GM19351 (cell line): Measurements from ENCODE around the gene FTO.
A peak's percentile ranks its signal among the peaks of the same experiment; 100 is the strongest.
"Not testable (repeated sequence)": the region's sequence is repeated elsewhere in the genome, so short reads cannot be mapped to it uniquely, and the experiment has no call there.

Source experiments
- ATAC-seq: cut with Tn5 transposase; IDR thresholded peaks from one replicate; pipeline ENCODE4 v1.9.1; 2021; ENCODE audit warnings: mild to moderate bottlenecking, moderate library complexity; ENCODE audit not compliant: unreplicated experiment

FTO gene

DNA sequence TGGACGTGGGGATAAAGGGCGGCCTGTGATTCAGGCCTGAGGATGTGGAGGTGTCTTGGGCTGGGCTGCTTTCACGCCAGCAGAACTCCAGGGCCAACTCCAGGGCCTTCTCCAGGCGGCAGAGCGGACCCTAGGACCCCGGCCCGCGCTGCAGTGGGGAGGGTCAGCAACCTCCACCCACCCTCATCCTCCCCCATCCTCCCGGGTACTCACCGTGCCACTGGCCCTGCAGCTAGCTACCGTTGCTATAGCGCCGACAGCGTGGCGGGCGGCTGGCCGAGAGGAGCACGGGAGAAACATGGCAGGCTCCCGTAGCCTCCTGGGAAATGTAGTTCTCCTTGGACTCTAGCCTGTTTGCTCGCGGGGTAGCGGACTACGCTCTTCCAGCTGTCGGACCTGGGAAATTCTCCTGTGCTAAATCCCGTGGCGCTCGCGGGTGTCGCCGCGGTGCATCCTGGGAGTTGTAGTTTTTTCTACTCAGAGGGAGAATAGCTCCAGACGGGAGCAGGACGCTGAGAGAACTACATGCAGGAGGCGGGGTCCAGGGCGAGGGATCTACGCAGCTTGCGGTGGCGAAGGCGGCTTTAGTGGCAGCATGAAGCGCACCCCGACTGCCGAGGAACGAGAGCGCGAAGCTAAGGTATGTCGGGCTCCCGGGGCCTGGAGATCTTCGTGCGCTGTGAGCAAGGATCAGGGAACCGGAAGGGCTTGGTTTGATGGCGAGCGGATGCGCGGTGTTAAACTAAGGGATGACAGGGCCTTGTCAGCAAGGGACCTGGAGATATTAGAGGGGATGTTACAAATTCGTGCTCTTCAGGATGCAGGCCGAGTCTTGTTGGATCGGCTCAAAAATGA is at the start of gene FTO, which contains the start of gene RPGRIP1L:
Gene FTO, plus strand, starts transcription at position 567 of the 855 bp plus-strand sequence.
Gene RPGRIP1L, minus strand, starts transcription at position 270 of the 855 bp plus-strand sequence. CDS start 3,136 bp downstream, outside the sequence.
- peak; percentile 97 for ATAC-seq

DNA sequence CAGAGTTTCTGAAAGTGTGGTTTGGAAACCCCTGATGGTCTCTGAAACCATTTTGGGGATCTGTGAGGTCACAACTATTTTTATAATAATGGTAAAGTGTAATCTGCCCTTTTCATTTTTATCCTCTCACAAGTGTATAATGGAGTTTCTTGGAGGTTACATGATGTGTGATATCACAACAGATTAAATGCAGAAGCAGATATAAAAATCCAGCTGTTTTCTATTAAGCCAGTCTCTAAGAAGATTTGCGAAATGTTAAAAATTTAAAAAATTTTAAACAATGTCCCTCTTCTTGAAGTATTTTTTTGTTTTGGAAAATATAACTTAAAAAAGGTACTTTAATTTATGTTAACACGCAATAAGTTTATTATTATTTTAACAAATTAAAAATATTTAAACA is 49.0 kb upstream of the FTO start:
- ATAC-seq = no peak

DNA sequence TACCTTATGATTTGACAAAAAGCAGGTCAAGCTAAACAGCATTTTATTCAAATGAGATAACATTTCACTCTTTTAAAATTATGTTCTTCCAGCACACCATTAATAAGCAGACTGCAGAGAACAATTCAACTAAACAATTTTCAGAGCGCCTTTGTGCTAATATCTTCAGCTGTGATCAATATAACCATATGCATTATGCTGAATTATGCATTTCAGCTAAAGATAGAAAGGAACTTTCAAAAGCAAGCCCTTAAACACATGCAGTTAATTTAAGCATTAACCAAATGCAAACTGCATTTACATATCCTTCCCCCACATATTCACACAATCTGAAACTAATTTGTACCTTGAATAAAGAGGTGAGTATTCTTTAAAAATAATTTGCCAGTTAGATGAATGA is 41.9 kb upstream of the FTO start:
- no peak for ATAC-seq

DNA sequence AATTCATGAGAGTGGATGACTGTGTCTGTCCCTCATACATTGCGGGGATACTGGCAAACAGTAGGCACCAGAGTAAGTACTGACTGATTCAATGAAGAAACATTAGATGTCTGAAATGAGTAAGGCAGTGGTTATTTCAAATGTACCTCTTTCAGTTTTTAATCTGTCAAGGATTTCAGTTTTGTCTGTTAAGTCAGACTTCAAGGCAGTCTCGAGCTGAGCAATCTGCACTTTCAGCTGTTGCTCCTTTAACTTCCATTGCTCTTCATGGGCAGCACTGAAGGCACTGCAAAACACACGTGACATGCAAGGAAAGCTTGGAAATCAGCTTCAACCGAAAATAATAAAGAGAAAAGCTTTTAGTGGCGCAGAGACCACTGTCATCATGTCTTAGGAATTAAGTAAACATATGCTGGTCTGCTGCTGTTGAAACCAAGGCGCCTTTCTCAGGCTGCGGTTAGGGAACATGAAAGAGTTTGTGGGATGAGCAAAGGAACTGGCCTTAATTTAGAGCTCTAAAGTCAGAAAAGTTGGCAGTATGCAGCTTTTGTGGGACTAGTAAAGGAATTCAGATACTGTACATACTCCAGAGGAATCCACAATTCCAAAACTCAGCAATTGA is 39.1 kb upstream of the FTO start:
- ATAC-seq = peak; percentile 89

DNA sequence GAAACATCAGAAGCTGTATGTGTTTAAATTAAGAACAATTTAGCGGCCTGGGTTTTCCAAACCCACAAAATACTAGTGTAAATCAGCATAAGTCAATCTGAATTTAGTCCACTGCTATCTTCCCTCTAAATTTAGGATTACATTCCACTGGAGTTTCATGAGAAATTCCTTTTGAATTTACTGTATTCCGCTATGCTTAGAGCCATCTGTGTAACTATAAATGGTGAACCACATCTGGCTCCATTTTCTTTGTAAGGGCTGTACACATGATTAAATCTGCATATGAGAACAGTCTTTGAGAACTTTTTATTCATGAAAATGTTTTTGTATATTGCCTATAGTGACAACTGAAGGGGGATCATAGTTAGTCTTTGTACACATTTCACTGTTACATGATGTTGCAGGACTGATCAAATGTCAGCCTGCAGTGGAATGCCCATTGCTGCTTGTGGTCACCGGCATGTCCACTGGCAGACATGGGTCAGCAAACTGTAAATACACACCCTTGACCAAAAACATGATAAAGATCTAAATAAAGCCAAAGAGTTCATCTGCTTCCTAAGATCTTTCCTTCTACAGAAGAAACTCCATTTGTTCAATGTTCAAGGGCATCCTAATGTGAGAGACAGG is 37.1 kb upstream of the FTO start:
- ATAC-seq = no peak

DNA sequence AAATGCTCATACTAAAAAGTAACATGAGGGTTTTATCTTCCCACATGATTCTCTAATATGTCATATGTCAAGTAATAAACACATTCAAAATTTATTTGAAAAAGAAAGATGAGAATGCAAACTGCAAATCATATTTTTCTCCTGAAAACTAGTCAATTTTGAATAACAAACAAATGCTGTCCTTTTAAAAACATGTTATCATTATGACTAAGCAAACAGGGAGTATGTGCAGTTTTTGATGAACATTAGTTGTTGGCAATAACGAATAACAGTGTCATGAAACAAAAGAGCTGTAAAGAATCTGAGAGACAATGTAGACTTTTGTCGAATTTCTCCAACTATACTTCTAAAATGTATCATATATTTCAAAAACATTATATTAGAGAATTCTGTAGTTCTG is 35.1 kb upstream of the FTO start:
- no peak for ATAC-seq

DNA sequence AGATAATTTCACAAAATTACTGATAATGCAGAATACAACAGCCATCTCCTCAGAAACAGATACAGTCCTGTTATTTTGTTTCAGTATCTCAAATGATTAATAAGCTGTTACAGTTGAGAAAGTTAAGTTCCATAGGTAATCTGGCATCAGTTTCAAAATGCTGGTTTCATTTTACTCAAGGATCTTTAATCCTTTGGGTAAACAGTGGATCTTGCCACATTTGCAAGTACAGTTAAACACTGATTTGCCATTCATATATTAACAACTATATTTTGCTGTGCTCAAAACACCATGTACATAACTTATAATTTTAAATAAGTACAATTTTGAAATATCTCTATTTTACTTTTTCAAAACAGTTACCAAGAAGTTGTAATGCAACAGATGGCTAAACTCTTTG is 31.5 kb upstream of the FTO start:
- no peak for ATAC-seq

DNA sequence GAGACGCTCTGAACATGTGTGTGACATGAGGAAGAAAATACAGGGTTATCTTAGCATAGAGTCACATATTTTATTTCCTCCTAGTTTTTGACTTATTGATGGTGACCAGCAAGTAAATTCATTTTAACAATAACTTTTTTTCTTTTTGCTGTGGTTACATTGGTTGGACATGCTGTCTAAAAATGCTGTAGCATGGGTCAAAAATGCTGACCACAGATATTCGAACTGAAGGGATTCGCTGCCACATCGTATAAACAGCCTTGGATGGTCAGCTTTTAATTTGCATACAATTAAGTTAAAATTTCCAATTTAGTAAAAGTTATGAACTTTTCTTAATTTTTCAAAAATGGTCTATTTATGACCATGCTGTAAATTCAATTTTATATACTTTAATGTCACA is 30.8 kb upstream of the FTO start:
- no peak for ATAC-seq

DNA sequence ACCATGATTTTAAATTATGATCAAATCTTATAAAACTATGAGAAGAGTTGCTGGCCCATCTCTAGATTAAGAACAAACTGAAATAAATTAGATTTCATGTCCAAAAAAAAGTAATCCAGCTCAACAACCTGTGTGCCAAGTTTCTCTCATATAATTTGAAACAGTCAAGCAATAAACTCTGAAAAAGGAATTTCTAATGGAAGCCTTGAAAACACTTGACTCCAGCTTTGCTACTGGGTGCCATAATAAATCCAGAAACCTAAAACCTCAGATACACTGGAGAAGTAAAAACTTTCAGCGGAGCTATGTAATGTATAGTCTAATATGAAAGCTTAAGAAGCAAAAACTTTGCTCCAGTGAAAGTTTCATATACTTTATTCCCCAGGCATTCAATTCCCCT is 25.8 kb upstream of the FTO start:
- ATAC-seq = no peak

DNA sequence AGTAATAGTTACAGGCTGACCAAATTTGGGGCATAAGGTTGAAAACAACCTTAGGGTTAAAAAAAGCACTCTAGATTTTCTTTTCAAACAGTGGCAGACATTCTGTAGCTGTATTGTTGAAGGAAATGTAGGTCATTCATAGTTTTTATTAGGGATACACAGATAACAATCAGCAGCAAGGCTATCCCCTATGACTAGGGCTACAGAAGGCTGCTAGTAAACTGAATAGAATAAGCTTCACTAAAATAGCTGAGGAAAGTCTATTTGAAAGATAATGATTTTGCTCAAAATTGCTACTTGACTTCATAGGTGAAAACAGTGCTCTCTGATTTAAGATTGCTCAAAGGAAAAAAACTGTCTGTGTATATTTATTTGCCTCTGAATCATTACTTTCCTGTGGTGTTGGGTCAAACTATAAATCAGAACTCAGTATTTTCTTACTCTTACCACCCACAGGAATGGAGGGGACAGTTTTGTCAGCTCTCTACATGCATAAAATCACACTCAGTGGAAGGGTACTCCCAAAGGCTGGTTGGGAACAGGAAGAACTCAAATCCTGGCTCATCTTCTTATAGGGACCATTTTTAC is 25.1 kb upstream of the FTO start:
- ATAC-seq = no peak

DNA sequence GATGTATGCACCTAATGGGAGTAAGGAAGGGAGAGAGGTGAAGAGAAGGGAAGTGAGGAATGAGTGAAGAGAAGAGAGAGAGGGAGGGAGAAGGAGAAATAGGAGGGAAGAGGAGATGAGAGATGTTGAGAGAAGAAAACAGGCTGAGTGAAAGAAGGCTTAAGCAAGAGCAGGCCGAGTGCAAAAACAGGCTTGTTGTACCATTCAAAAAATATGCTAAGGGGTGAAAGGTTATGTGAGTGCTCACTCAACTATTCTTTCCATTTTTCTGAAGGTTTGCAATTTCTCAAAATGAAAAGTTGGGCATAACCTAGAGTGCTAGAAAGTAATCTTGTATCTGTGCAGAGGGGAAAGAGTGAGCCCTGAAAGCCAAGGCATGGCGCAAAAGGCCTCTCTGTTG is 23.2 kb upstream of the FTO start:
- no peak for ATAC-seq

DNA sequence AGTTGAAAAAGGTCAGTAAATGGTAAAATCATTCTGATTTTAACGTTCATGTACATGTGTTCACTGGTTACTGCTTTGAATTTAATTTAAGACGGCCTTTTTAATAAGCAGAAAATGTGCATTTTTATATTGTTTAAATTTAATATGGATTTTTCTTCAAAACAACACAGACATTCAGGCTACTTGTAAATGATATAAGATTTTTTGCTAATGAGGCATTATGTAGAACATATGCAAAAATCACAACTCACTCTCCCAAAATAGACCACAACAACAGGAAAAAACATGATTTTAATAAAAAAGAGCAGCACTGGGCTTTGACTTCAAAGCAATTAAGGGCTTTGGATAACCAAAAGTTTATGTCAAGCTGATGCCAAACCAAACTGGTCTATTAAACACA is 22.6 kb upstream of the FTO start:
- no peak for ATAC-seq

DNA sequence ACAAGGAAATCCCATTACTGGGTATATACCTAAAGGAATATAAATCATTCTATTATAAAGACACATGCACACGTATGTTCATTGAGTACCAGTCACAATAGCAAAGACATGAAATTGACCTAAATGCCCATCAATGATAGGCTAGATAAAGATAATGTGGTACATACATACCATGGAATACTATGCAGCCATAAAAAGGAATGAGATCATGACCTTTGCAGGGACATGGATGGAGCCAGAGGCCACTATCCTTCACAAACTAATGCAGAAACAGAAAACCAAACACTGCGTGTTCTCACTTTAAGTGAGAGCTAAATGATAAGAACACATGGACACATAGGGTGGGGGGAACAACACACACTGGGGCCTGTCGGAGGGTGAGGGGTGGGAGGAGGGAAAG is 18.6 kb upstream of the FTO start:
- not testable (repeated sequence) for ATAC-seq

DNA sequence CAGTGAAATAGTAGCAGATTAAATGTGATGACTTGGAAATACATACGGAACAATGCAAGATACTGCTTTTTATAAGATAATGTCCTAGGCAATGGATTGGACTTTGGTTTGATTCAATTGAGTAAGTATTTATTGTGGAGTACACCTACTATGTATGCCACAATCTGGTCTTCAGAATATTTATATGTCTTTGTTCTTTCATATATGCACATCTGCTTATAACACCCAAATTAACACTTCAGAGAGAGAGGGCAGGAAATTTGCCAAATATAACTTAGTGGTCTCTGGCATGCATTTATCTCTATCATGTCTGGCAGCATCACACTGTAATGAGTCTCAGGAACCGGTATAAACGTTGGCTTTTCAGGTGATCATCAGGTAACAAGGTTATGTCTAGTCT is 17.2 kb upstream of the FTO start:
- ATAC-seq = no peak

DNA sequence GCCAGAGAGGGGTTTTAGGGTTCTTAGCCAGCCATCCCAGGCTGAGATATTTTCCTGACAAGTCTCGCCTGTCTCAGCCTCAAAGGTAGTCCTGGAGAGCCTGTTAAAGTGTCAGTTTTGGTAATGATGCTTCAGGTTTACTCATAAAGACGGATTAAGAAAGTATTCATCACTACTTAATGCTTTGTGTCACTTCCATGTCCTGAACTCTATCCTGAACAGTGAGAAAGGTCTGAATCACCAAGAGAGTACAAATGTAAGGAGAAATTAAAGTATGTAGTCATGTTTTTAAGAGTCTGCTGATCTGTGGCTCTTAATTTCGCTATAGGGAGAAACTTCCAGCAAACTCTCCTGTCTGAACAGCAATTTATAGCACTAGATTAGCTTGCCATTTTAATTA is 14.3 kb upstream of the FTO start:
- no peak for ATAC-seq

DNA sequence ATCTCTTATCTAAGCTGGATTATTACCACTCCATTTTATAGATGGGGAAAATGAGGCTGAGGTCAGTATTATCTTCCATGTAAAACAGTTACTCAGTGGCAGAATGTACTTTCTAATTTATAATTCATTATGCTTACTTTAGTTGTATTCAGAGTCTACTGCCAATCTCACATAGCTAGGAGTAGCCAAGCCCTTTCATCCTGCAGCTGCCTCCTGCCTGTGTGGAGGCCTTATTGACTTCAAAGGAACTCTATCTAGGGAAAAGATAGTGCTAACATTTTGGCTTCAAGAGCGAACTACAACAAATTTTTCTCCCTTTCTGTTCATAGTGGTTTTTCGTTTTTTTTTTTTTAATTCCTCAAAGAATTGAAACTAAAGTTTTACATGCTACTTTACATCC is 13.2 kb upstream of the FTO start:
- ATAC-seq = no peak

DNA sequence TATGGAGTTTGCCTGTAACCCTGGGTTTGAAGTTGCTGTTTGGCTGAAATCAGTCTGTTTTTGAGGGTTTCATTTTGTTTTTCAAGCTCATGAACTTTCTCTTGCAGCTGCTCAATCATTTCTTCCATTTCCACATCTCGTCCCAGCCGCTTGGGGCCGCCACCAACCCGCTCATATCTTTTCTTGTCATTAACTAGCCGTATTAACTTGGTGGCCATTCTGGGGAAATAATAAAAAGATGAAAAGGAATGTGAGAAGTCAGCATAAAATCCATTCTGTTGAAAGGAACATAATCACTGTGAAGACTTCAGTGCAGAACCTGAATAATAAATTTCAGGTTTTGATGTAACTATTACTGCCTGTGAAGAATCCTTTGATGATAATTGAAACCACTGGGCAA is 11.8 kb upstream of the FTO start:
- ATAC-seq = no peak

DNA sequence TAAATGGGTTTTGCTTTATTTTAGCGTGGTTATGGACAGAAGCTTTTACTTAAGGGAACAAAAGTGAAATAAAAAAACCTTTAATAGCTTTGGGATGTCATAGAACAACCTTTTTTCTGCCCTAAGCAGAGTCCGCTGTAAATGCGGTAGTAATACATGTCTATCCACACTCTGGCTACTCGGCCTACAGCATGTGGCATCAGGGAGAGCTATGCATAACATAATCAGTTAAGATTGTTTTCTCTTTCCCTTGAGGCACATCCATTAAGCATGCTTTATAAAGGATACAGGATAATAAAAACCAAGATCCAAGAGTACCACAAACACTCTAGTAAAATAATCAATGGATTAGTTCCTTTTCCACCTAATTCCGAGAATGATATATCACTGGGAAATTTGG is 10.6 kb upstream of the FTO start:
- ATAC-seq = no peak

DNA sequence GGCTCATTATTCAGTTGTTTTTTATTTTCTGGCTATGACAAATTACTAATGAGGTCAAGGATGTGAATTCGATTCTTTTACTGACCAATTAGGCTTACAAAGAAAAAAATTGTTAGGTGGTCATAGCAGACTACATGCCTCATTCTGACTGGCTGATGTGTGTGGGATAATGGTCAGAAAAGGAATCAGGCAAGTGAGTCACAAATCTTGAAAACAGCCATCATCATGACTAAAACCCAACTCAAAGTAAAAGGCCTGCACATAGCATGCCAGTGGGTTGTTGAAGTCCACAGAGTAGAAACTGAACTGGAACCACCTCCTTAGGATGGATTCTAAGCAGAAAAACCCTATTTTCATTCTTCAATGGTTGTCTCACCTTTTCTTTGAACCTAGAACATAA is 8.9 kb upstream of the FTO start:
- no peak for ATAC-seq

DNA sequence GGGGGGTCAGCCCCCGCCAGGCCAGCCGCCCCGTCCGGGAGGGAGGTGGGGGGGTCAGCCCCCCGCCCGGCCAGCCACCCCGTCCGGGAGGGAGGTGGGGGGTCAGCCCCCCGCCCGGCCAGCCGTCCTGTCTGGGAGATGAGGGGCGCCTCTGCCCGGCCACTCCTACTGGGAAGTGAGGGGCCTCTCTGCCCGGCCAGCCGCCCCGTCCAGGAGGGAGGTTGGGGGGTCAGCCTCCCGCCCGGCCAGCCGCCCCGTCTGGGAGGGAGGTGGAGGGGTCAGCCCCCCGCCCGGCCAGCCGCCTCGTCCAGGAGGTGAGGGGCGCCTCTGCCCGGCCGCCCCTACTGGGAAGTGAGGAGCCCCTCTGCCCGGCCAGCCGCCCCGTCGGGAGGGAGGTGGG is 5.7 kb upstream of the FTO start:
- not testable (repeated sequence) for ATAC-seq

DNA sequence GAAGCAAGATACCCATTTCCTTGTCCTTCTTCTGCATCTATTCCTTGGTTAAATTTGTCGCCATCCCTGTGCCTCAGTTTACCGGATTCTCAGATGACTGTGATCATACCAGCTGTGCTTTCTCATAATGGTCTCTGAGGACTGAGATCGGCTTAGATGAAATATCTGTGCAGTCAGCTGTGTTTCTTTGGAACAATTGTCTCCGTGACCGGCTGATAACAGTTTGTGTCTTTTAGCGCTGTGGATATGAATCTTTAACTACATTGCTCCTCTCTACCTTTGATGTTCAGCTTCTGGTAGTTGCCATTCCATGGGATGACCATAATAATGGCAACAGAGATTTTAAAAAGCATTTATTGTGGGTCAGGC is 473 bp downstream of the FTO start:
- no peak for ATAC-seq

DNA sequence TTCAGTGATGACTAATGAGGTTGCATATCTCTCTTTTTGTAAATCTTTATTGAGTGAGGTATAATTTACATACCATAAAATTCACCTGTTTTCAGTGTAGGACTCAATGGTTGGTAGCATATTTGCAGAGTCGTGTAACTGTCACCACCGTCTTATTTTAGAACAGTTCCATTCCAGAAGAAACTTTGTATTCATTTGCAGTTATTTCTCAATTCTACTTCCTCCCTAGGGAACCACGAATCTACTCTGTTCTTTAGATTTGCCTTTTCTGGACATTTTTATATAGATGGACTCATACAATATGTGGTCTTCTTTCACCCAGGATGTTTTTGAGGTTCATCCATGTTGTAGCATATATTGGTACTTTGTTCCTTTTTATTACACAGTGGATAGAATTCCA is 3.7 kb downstream of the FTO start:
- no peak for ATAC-seq
